B cell (primary cell): Measurements from ENCODE around the gene ZNF516. TPM values are rescaled to one million over a fixed set of nuclear protein-coding genes. Genes with fewer than 3 reads are reported as not detected.
"Not testable (repeated sequence)": the region's sequence is repeated elsewhere in the genome, so short reads cannot be mapped to it uniquely, and the experiment has no call there.

Source experiments
- ATAC-seq: fragments of 200-7000 bp; cut with Tn5 transposase; one replicate; pipeline ENCODE4 v1.10.0; 2021; ENCODE audit warnings: low read depth, mild to moderate bottlenecking, moderate number of reproducible peaks, moderate library complexity
- CTCF ChIA-PET: fragments of 350-600 bp; sonication (Branson Sonifier 250); formaldehyde crosslinking; loops from one replicate; lab custom pipeline; 2021; ENCODE audit warnings: antibody characterized with exemption, inconsistent platforms; lab: Charles Lee
- POLR2A ChIA-PET: fragments of 350-600 bp; sonication (Branson Sonifier 250); formaldehyde crosslinking; loops from one replicate; lab custom pipeline; 2021; ENCODE audit warnings: antibody characterized with exemption; lab: Charles Lee
- DNase-seq: peaks from one replicate; pipeline ENCODE4 v3.0.0; 2013
- H2AFZ ChIP-seq: 2 replicates; pipeline ENCODE4 v1.6.1; 2012; ENCODE audit warnings: mild to moderate bottlenecking, low read depth, low read length; ENCODE audit not compliant: insufficient read depth, poor library complexity, severe bottlenecking
- H3K27ac ChIP-seq, 2 donors: 1 replicate in 1 of 2; 2 replicates in 1 of 2; pipeline ENCODE4 v1.5.1; 2012 to 2013; ENCODE audit warnings: low read length in 2 of 2, mild to moderate bottlenecking in 2 of 2, moderate library complexity in 1 of 2
- H3K27me3 ChIP-seq, 4 experiments: fragments of 200-600 bp in 1 of 4; sonication (generic) in 1 of 4; replicated peaks in 1 of 4; 1 replicate in 2 of 4; 2 replicates in 2 of 4; pipeline versions ENCODE4 v1.6.1 to v1.7.0; 2013 to 2016; ENCODE audit warnings: low read length in 3 of 4, mild to moderate bottlenecking in 2 of 4, mixed read lengths in 1 of 4, moderate library complexity in 1 of 4; ENCODE audit not compliant: insufficient read depth in 4 of 4, control insufficient read depth in 3 of 4; ENCODE audit errors: control extremely low read depth in 1 of 4
- H3K36me3 ChIP-seq, 2 experiments: replicated peaks in 1 of 2; 1 replicate in 1 of 2; 2 replicates in 1 of 2; pipeline versions ENCODE4 v1.6.1 to v1.7.1; 2013; ENCODE audit warnings: low read length in 1 of 2; ENCODE audit not compliant: insufficient read depth in 2 of 2, control insufficient read depth in 1 of 2; ENCODE audit errors: control extremely low read depth in 1 of 2, extremely low read depth in 1 of 2
- H3K4me1 ChIP-seq, 2 donors: fragments of 200-600 bp in 1 of 2; sonication (generic) in 1 of 2; 1 replicate in 1 of 2; 2 replicates in 1 of 2; pipeline versions ENCODE4 v1.5.1 to v1.6.1; 2013 to 2017; ENCODE audit warnings: low read length in 2 of 2; ENCODE audit not compliant: control insufficient read depth in 2 of 2, insufficient read depth in 2 of 2
- H3K4me2 ChIP-seq: replicated peaks from 2 replicates; pipeline ENCODE3; 2012; ENCODE audit warnings: mild to moderate bottlenecking, low read depth, low read length; ENCODE audit not compliant: poor library complexity, severe bottlenecking
- H3K4me3 ChIP-seq, 5 experiments: fragments of 200-600 bp in 1 of 5; sonication (generic) in 1 of 5; 1 replicate in 3 of 5; 2 replicates in 2 of 5; pipeline versions ENCODE4 v1.5.1 to v1.7.0; 2011 to 2016; ENCODE audit warnings: low read length in 4 of 5, mild to moderate bottlenecking in 4 of 5, low read depth in 2 of 5, control low read depth in 1 of 5, moderate library complexity in 1 of 5; ENCODE audit not compliant: insufficient read depth in 1 of 5; ENCODE audit errors: control extremely low read depth in 1 of 5, extremely low read depth in 1 of 5
- H3K79me2 ChIP-seq: fragments of 200-600 bp; sonication (generic); one replicate; pipeline ENCODE4 v1.6.0; 2016; ENCODE audit warnings: low read length; ENCODE audit not compliant: control insufficient read depth, insufficient read depth
- H3K9ac ChIP-seq: fragments of 200-600 bp; sonication (generic); 2 replicates; pipeline ENCODE4 v1.6.1; 2017; ENCODE audit warnings: mild to moderate bottlenecking, low read length, moderate library complexity
- H3K9me3 ChIP-seq, 3 donors: one replicate each; pipeline versions ENCODE4 v1.6.1 to v1.7.1; 2013; ENCODE audit warnings: low read length in 2 of 3; ENCODE audit not compliant: control insufficient read depth in 2 of 3, insufficient read depth in 1 of 3; ENCODE audit errors: control extremely low read depth in 1 of 3
- H4K20me1 ChIP-seq: 2 replicates; pipeline ENCODE4 v1.6.0; 2012; ENCODE audit warnings: mild to moderate bottlenecking, low read length; ENCODE audit not compliant: insufficient read depth, control insufficient read depth, poor library complexity, severe bottlenecking
- H3K27ac Mint-ChIP-seq: one replicate; pipeline ENCODE4 v1.8.0; 2021; ENCODE audit warnings: mixed read lengths
- H3K27me3 Mint-ChIP-seq: one replicate; pipeline ENCODE4 v1.8.0; 2021; ENCODE audit warnings: mixed read lengths
- H3K4me1 Mint-ChIP-seq: one replicate; pipeline ENCODE4 v1.8.0; 2021; ENCODE audit warnings: mixed read lengths
- H3K4me3 Mint-ChIP-seq: one replicate; pipeline ENCODE4 v1.8.0; 2021; ENCODE audit warnings: mixed read lengths
- H3K9me3 Mint-ChIP-seq: one replicate; pipeline ENCODE4 v1.8.0; 2022; ENCODE audit warnings: mixed read lengths; ENCODE audit not compliant: insufficient read depth
- EZH2 ChIP-seq: IDR thresholded peaks from 2 replicates; pipeline ENCODE4 v1.6.1; 2012; ENCODE audit warnings: borderline replicate concordance, low read depth, mild to moderate bottlenecking, moderate library complexity, low read length; ENCODE audit not compliant: insufficient read depth, poor library complexity, severe bottlenecking
- WGBS: methylation state at CpG from one replicate; pipeline ENCODE4 v1.1.5; 2013; ENCODE audit warnings: missing lambda C conversion rate; ENCODE audit not compliant: insufficient coverage; 5-methylcytosine and 5-hydroxymethylcytosine counted together
- intact Hi-C: fragments of 100-400 bp; cut with micrococcal nuclease; formaldehyde crosslinking; loops from one replicate; pipeline ENCODE4 v1.10.0; 2022
- polyA plus RNA-seq: library from polyadenylated mRNA; depleted of rRNA; stranded (reverse); fragments of >200 nt; gene quantifications from 2 replicates; pipeline ENCODE4 v1.2.3, GENCODE V29; 2012
- total RNA-seq, 2 donors: library from RNA; stranded (reverse); fragments of 120-200 nt in 1 of 2; gene quantifications; 1 replicate in 1 of 2; 2 replicates in 1 of 2; pipeline versions ENCODE4 v1.2.3 to v1.2.4, GENCODE V29; 2013 to 2022
- TF ChIP-seq, protein P1 (sequence below): fragments of 200-600 bp; IDR thresholded peaks from one replicate; pipeline ENCODE4 v1.8.0; 2022; ENCODE audit warnings: antibody characterized with exemption, mild to moderate bottlenecking

Gene ZNF516
- total and polyA plus RNA-seq, 2 donors (not counting 1 experiment from before 2014, with no cell fraction given): 6.7 to 27.1 TPM

DNA sequence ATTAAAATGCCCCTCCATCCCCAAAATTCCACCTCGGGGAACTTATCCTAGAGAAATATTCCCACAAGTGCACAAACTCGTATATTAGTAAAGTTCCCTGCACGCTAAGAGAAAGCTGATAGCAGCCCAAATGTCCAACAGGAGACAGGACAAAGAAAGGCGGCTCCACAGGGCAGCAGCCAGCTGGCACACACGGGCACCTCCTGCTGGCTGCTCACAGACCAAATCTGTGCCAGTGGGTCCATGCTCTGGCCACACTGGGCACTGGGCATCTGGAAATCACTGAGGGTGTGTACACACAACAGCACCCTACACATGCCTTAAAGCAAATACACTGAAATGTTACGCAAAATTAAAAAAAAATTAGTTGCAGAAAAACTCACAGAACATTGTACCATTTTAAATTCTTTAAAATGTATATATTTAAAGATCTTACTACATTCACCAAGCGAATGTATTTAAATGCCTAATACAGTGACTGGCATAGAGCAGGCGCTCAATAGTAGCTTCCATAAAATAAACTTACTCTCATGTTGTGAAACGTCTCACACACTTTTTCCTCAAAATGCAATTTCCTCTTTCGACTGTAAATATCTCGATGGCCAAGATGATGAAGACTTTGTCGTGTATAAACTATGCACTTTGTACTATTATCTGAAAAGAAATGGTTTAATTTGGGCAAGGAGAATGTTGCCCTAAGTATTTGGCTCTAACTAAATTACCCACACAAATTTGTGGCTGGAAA is 19.4 kb downstream of the ZNF516 start:
- no peak overlapping the region for H3K4me3 ChIP-seq
- no peak for TF ChIP-seq EZH2
- TF ChIP-seq, protein P1, sequence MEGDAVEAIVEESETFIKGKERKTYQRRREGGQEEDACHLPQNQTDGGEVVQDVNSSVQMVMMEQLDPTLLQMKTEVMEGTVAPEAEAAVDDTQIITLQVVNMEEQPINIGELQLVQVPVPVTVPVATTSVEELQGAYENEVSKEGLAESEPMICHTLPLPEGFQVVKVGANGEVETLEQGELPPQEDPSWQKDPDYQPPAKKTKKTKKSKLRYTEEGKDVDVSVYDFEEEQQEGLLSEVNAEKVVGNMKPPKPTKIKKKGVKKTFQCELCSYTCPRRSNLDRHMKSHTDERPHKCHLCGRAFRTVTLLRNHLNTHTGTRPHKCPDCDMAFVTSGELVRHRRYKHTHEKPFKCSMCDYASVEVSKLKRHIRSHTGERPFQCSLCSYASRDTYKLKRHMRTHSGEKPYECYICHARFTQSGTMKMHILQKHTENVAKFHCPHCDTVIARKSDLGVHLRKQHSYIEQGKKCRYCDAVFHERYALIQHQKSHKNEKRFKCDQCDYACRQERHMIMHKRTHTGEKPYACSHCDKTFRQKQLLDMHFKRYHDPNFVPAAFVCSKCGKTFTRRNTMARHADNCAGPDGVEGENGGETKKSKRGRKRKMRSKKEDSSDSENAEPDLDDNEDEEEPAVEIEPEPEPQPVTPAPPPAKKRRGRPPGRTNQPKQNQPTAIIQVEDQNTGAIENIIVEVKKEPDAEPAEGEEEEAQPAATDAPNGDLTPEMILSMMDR: no peak
- Mint-ChIP-seq H3K27ac (no peak overlapping the region), H3K4me1 (peaks cover 42% of the 10 kb centered on the region), H3K27me3 (no peaks in the 10 kb centered on the region), H3K9me3 (no peaks in the 10 kb centered on the region), H3K4me3 (no peak overlapping the region)
- H3K9ac ChIP-seq: no peak overlapping the region
- ATAC-seq: no peak
- no peaks in the 10 kb centered on the region for H3K9me3 ChIP-seq
- intact Hi-C loops: no loop called here
- ChIA-PET POLR2A (interaction anchor here (1.0 kb wide), 1 partner anchor 18 kb away, joined by 3 read pairs; no protein-coding TSS in a partner anchor), CTCF (interaction anchor here (1.2 kb wide), 1 partner anchor 75 kb away, joined by 6 read pairs; no protein-coding TSS in a partner anchor)
- 97% methylated on average over 5 of the region's 12 CpGs for WGBS
- H3K4me2 ChIP-seq: peak overlapping the region; percentile 61
- no peaks in the 10 kb centered on the region for H3K27me3 ChIP-seq
- no peak overlapping the region for H3K27ac ChIP-seq
- peaks cover 9% of the 10 kb centered on the region in 2 donors for H3K4me1 ChIP-seq
- peaks cover 49% of the 10 kb centered on the region for H4K20me1 ChIP-seq
- peaks cover 52% of the 10 kb centered on the region for H3K79me2 ChIP-seq
- DNase-seq: no peak
- no peak overlapping the region for H2AFZ ChIP-seq
- H3K36me3 ChIP-seq: no peaks in the 10 kb centered on the region

DNA sequence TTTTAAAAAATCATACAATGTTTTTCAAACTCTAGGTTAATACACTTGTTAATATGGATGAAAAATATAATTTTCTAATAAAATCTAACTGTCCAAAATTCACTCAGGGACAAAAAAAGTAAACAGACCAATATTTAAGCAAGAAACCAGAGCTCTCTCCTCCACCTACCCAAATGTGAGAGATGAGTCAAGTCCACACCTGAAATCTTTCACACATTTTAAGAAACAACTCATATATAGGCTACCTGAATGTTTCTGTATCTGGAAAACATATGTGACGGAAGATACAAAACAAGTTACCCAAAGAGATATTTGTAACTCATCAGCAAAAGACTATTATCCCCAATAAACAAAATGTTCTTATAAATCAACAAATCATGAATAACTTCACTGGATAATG is 20.2 kb downstream of the ZNF516 start:
- H3K4me3 ChIP-seq: no peak overlapping the region
- H3K9me3 Mint-ChIP-seq: no peaks in the 10 kb centered on the region
- WGBS: no CpG with 5 or more reads among the region's 1 CpG
- peaks cover 42% of the 10 kb centered on the region for H3K4me1 Mint-ChIP-seq
- intact Hi-C loops: no loop called here
- no peak overlapping the region for H3K4me2 ChIP-seq
- H3K27me3 ChIP-seq: no peaks in the 10 kb centered on the region
- no peaks in the 10 kb centered on the region for H3K9me3 ChIP-seq
- ChIA-PET CTCF (no interaction called here), POLR2A (no interaction called here)
- peaks cover 9% of the 10 kb centered on the region in 2 donors for H3K4me1 ChIP-seq
- no peak overlapping the region for H2AFZ ChIP-seq
- no peak overlapping the region for H3K4me3 Mint-ChIP-seq
- H3K79me2 ChIP-seq: peaks cover 57% of the 10 kb centered on the region
- H3K9ac ChIP-seq: no peak overlapping the region
- DNase-seq: no peak
- H4K20me1 ChIP-seq: peaks cover 52% of the 10 kb centered on the region
- H3K27ac ChIP-seq: no peak overlapping the region
- ATAC-seq: no peak
- no peaks in the 10 kb centered on the region for H3K27me3 Mint-ChIP-seq
- H3K36me3 ChIP-seq: no peaks in the 10 kb centered on the region
- no peak overlapping the region for H3K27ac Mint-ChIP-seq
- TF ChIP-seq, protein P1: no peak
- TF ChIP-seq EZH2: no peak

DNA sequence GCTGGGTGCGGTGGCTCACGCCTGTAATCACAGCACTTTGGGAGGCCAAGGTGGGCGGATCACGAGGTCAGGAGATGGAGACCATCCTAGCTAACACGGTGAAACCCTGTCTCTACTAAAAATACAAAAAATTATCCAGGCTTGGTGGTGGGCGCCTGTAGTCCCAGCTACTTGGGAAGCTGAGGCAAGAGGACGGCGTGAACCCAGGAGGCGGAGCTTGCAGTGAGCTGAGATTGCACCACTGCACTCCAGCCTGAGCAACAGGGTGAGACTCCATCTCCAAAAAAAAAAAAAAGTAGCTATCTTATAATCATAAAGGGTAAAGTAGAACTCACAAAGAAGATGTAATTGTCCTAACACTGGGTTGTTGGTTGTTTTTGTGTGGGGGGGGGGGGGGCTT is 21.5 kb downstream of the ZNF516 start:
- H3K27ac ChIP-seq, H3K27me3 Mint-ChIP-seq, POLR2A ChIA-PET, H3K27ac Mint-ChIP-seq, ATAC-seq, H3K9me3 ChIP-seq, H3K9me3 Mint-ChIP-seq, H3K36me3 ChIP-seq, H3K4me2 ChIP-seq, CTCF ChIA-PET, H3K4me3 ChIP-seq, H2AFZ ChIP-seq, H3K27me3 ChIP-seq, H3K9ac ChIP-seq, intact Hi-C loops, H3K4me3 Mint-ChIP-seq, DNase-seq: not testable (repeated sequence)
- 100% methylated on average over 2 of the region's 9 CpGs for WGBS
- peaks cover 62% of the 10 kb centered on the region for H3K79me2 ChIP-seq
- peaks cover 11% of the 10 kb centered on the region in 2 donors for H3K4me1 ChIP-seq
- peaks cover 42% of the 10 kb centered on the region for H3K4me1 Mint-ChIP-seq
- H4K20me1 ChIP-seq: peaks cover 52% of the 10 kb centered on the region
